GM23338 (cell line): Measurements from ENCODE around the gene DPF3.

Experiments
- ETS1 ChIP-seq: IDR thresholded peaks from 2 replicates; pipeline ENCODE4 v1.6.1; 2016; ENCODE audit warnings: antibody characterized with exemption
- EZH2 ChIP-seq: fragments of 200-600 bp; sonication (generic); IDR thresholded peaks from one replicate; pipeline ENCODE4 v1.8.0; 2017; ENCODE audit warnings: antibody characterized with exemption, mild to moderate bottlenecking, low read depth; ENCODE audit not compliant: unreplicated experiment
- EZH2phosphoT487 ChIP-seq: fragments of 200-600 bp; sonication (generic); IDR thresholded peaks from one replicate; pipeline ENCODE4 v1.8.1; 2018; ENCODE audit warnings: antibody characterized with exemption; ENCODE audit not compliant: unreplicated experiment
- JUNB ChIP-seq: IDR thresholded peaks from one replicate; pipeline ENCODE4 v1.6.1; 2016; ENCODE audit warnings: antibody characterized with exemption; ENCODE audit not compliant: unreplicated experiment
- POLR2AphosphoS5 ChIP-seq: IDR thresholded peaks from 2 replicates; pipeline ENCODE4 v1.6.1; 2016; ENCODE audit warnings: antibody characterized with exemption, low read depth
- REST ChIP-seq: IDR thresholded peaks from one replicate; pipeline ENCODE4 v1.6.1; 2018; ENCODE audit warnings: antibody characterized with exemption; ENCODE audit not compliant: unreplicated experiment
- STAT1 ChIP-seq: IDR thresholded peaks from one replicate; pipeline ENCODE4 v1.6.1; 2016; ENCODE audit warnings: antibody characterized with exemption; ENCODE audit not compliant: unreplicated experiment
- TF ChIP-seq, protein P1 (sequence below), 2 experiments: fragments of 200-600 bp in 1 of 2; sonication (generic) in 1 of 2; conservative IDR thresholded peaks; 2 replicates each; pipeline versions ENCODE4 v1.5.1 to v1.6.1; 2016 to 2017; ENCODE audit warnings: antibody characterized with exemption in 2 of 2, low read depth in 2 of 2, mild to moderate bottlenecking in 2 of 2, moderate library complexity in 1 of 2

DNA sequence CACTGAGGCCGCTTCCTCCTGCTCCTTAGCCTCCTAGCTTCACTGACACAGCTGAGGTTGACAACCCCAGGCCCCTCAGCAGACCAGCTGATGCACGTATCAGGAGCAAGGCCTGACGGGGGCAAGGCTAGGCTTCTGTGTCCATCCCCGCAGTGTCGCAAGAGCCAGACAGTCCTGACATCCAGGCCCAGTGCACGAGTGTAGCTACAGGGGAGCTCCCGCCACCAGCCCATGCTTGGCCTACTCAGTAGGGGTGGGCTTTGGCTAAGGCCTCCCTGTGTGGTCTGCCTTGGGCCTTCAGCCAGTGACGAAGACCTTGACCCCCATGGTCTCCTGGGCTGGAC, 179.1 kb downstream of the DPF3 start:
- TF ChIP-seq, protein P1, sequence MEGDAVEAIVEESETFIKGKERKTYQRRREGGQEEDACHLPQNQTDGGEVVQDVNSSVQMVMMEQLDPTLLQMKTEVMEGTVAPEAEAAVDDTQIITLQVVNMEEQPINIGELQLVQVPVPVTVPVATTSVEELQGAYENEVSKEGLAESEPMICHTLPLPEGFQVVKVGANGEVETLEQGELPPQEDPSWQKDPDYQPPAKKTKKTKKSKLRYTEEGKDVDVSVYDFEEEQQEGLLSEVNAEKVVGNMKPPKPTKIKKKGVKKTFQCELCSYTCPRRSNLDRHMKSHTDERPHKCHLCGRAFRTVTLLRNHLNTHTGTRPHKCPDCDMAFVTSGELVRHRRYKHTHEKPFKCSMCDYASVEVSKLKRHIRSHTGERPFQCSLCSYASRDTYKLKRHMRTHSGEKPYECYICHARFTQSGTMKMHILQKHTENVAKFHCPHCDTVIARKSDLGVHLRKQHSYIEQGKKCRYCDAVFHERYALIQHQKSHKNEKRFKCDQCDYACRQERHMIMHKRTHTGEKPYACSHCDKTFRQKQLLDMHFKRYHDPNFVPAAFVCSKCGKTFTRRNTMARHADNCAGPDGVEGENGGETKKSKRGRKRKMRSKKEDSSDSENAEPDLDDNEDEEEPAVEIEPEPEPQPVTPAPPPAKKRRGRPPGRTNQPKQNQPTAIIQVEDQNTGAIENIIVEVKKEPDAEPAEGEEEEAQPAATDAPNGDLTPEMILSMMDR (conservative IDR thresholded peaks at IDR 0.05; ENCODE audit: low read depth in 2 of 2), result no peak
- no peak for TF ChIP-seq POLR2AphosphoS5
- no peak for TF ChIP-seq JUNB
- TF ChIP-seq REST, result no peak
- no peak for TF ChIP-seq EZH2phosphoT487
- TF ChIP-seq ETS1, result no peak
- TF ChIP-seq STAT1, result no peak
- TF ChIP-seq EZH2, result no peak
